WTC11 (cell line): ENCODE data around the gene VGF.

ENCODE experiments used
- CTCF ChIP-seq: fragments of 200-600 bp; IDR thresholded peaks from 2 replicates; pipeline ENCODE4 v1.8.0; 2022; ENCODE audit warnings: antibody characterized with exemption
- EMX1 ChIP-seq: fragments of 250-450 bp; sonication (Bioruptor Pico); IDR thresholded peaks from 2 replicates; pipeline ENCODE4 v1.8.0; 2021; ENCODE audit warnings: mild to moderate bottlenecking
- HMGXB4 ChIP-seq: sonication (generic); formaldehyde crosslinking; IDR thresholded peaks from 2 replicates; pipeline ENCODE4 v1.8.1; 2023; ENCODE audit warnings: mild to moderate bottlenecking, moderate library complexity, missing genetic modification reagents

- TF ChIP-seq HMGXB4: 0 out of 2 replicates have a peak, but pooled peaks have one; percentile 48
- TF ChIP-seq CTCF: no peak
- no peak for TF ChIP-seq EMX1
Observed at GRCh38 chr7:101201695-101202602, 36.6 kb upstream of the VGF start.
